Bronchial epithelial cell (primary cell): ENCODE results near the gene C22orf31. TPM values are rescaled to one million over a fixed set of nuclear protein-coding genes. Genes with fewer than 3 reads are reported as not detected.
A peak's percentile ranks its signal among the peaks of the same experiment; 100 is the strongest.

ENCODE experiments used
- DNase-seq: peaks from one replicate; pipeline ENCODE4 v3.0.0-alpha.2; 2010; ENCODE audit warnings: low read depth
- FAIRE-seq: peaks from 2 replicates; lab custom pipeline; 2011; peaks lifted over from hg19 to GRCh38; lab: Jason Lieb, UNC
- H3K27me3 ChIP-seq: 2 replicates; pipeline ENCODE4 v1.5.1; 2011; ENCODE audit warnings: low read length; ENCODE audit not compliant: control insufficient read depth, insufficient read depth
- H3K36me3 ChIP-seq: 2 replicates; pipeline ENCODE4 v1.5.1; 2011; ENCODE audit warnings: low read length; ENCODE audit not compliant: control insufficient read depth, insufficient read depth
- H3K4me3 ChIP-seq: 2 replicates; pipeline ENCODE4 v1.5.1; 2011; ENCODE audit warnings: mild to moderate bottlenecking, low read depth, low read length, control low read depth
- CTCF ChIP-seq: IDR thresholded peaks from 2 replicates; pipeline ENCODE4 v1.5.1; 2011; ENCODE audit warnings: mild to moderate bottlenecking, moderate library complexity, low read length, control low read depth, inconsistent platforms; ENCODE audit not compliant: insufficient read depth, severe bottlenecking
- total RNA-seq: library from RNA; depleted of rRNA; stranded (reverse); fragments of >200 nt; gene quantifications from 2 replicates; pipeline ENCODE4 v1.2.1, GENCODE V29; 2014

C22orf31 gene
- not detected in 2 replicates for total RNA-seq

GRCh38 chr22:29061773-29062172 lies at the start of gene C22orf31:
TSS of gene C22orf31 (minus strand) at chr22:29061831. CDS start at chr22:29061792, 39 bp downstream.
- no peak for TF ChIP-seq CTCF
- Histone ChIP-seq H3K4me3 (no peak within 1 kb of the TSS), H3K27me3 (no peaks in the 10 kb centered on the region), H3K36me3 (no peaks in the 10 kb centered on the region)
- DNase-seq: no peak
- no peak for FAIRE-seq

GRCh38 chr22:29110946-29111345 lies 49.3 kb upstream of the C22orf31 start:
- TF ChIP-seq CTCF: no peak
- H3K27me3 ChIP-seq: no peaks in the 10 kb centered on the region
- H3K4me3 ChIP-seq: no peak overlapping the region
- DNase-seq (no peak), FAIRE-seq (no peak)
- H3K36me3 ChIP-seq: no peaks in the 10 kb centered on the region

- H3K4me3 ChIP-seq: no peak overlapping the region
- peak; percentile 13 for FAIRE-seq
- no peaks in the 10 kb centered on the region for H3K36me3 ChIP-seq
- TF ChIP-seq CTCF: no peak
- no peaks in the 10 kb centered on the region for H3K27me3 ChIP-seq
- no peak for DNase-seq
These were observed 48.2 kb upstream of the C22orf31 start for GRCh38 chr22:29109822-29110221.

- Histone ChIP-seq H3K4me3 (no peak overlapping the region), H3K27me3 (no peaks in the 10 kb centered on the region), H3K36me3 (peaks cover 2% of the 10 kb centered on the region)
- TF ChIP-seq CTCF: no peak
- FAIRE-seq (peak; percentile 92), DNase-seq (peak; percentile 83)
These were observed 46.5 kb upstream of the C22orf31 start for GRCh38 chr22:29108137-29108536.

- H3K27me3 ChIP-seq: no peaks in the 10 kb centered on the region
- TF ChIP-seq CTCF: no peak
- FAIRE-seq (no peak), DNase-seq (no peak)
- peaks cover 2% of the 10 kb centered on the region for H3K36me3 ChIP-seq
- no peak overlapping the region for H3K4me3 ChIP-seq
These were observed 45.2 kb upstream of the C22orf31 start for GRCh38 chr22:29106839-29107238.

GRCh38 chr22:29105468-29105867 lies 43.8 kb upstream of the C22orf31 start:
- FAIRE-seq: no peak

More at GRCh38 chr22:29105468-29105867, 43.8 kb upstream of the C22orf31 start:
- no peak for DNase-seq
- Histone ChIP-seq H3K36me3 (peaks cover 2% of the 10 kb centered on the region), H3K27me3 (no peaks in the 10 kb centered on the region), H3K4me3 (no peak overlapping the region)
- TF ChIP-seq CTCF: no peak
